ENCODE data around the gene WFDC13.
"Not testable (repeated sequence)": the region's sequence is repeated elsewhere in the genome, so short reads cannot be mapped to it uniquely, and the experiment has no call there.

The WFDC13 gene, protein sequence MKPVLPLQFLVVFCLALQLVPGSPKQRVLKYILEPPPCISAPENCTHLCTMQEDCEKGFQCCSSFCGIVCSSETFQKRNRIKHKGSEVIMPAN

DNA sequence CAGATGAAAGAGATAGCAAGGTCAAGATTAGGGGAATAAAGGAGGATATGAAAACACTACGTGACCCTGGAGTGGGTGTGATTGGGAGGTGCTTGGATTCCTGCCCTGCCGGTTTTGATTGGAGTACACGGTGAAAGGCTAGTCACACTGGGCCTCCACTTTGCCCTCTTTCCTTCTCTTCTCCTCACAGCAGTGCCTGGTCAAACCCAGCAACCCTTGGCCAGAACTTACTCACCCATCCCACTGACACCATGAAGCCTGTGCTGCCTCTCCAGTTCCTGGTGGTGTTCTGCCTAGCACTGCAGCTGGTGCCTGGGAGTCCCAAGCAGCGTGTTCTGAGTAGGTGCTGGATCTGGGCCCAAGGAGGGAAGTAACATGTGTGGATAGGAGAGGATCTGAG lies at the start of gene WFDC13:
WFDC13 (plus strand) TSS at position 166 of the 400 bp plus-strand sequence; CDS start at position 252, 86 bp downstream.
- DNase-seq: no peak

DNA sequence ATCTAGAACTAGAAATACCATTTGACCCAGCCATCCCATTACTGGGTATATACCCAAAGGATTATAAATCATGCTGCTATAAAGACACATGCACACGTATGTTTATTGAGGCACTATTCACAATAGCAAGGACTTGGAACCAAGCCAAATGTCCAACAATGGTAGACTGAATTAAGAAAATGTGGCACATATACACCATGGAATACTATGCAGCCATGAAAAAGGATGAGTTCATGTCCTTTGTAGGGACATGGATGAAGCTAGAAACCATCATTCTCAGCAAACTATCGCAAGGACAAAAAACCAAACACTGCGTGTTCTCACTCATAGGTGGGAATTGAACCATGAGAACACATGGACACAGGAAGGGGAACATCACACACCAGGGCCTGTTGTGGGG lies 44.8 kb upstream of the WFDC13 start:
- not testable (repeated sequence) for DNase-seq

DNA sequence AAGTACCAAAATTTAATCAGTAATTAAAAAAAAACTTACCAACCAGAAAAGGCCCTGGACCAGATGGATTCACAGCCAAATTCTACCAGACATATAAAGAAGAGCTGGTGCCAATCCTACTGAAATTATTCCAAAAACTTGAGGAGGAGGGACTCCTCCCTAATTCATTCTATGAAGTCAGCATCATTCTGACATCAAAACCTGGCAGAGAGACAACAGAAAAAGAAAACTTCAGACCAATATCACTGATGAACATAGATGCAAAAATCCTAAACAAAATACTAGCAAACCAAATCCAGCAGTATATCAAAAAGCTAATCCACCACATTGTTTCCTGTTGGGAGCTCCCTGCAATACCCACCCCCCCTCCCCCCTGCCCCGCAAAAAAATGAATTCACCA lies 31.7 kb upstream of the WFDC13 start, which contains the start of gene WFDC11:
WFDC11 (minus strand) TSS at position 101 of the 400 bp plus-strand sequence. CDS start 19,639 bp downstream, outside the sequence.
- DNase-seq: no peak

DNA sequence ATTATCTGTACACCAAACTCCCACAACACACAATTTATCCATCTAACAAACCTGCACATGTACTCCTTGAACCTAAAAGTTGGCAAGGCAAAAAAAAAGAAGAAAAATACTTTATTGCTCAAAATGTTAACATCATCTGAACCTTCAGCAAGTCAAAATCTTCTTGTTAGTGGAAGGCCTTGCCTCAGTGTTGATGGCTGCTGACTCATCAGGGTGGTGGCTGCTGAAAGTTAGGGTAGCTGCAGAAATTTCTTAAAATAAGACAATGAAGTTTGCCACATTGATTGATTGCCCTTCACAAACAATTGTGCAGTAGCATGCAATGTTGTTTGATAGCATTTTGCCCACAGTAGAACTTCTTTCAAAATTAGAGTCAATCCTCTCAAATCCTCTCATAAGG lies 29.1 kb upstream of the WFDC13 start:
- DNase-seq: no peak

DNA sequence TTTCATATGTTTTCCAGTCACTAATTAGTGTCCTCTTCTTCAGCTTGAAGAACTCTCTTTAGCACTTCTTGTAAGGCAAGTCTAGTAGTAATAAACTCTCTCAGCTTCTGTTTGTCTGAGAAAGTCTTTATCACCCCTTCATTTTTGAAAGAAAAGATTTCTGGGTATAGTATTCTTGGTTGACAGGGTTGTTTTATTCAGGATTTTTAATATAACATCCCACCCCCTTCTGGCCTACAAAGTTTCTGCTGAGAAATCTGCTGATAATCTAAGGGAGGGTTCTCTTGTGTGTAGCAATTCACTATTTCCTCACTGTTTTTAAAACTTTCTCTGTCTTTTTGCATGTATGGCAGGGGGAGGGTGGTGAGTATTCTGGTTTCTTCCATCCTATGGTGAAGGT lies 22.2 kb upstream of the WFDC13 start:
- no peak for DNase-seq

DNA sequence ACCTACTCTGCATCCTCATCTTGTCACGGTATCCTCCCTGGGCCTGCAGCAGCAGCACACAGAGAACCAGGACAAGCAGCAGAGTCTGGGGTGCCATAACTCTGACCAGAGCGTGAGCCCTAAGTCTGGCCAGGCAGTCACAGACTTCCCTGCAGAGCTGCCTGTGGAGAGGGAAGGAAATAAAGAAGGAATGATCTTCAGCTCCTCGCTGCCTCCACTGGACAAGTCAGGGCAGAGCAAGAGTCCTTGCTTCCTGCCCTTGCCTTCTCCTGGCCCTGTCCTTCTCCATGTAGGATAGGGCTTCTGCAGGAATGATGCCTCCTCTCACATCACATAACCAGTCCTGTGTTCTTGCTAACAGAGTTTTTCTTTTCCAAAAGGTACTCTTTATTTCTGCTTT lies 15.9 kb upstream of the WFDC13 start:
- peak; percentile 29 for DNase-seq

DNA sequence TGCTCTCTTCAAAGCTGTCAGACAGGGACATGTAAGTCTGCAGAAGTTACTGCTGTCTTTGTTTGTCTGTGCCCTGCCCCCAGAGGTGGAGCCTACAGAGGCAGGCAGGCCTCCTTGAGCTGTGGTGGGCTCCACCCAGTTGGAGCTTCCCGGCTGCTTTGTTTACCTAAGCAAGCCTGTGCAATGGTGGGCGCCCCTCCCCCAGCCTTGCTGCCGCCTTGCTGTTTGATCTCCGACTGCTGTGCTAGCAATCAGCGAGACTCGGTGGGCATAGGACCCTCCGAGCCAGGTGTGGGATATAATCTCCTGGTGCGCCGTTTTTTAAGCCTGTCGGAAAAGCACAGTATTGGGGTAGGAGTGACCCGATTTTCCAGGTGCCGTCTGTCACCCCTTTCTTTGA lies 8.5 kb upstream of the WFDC13 start:
- DNase-seq: not testable (repeated sequence)

DNA sequence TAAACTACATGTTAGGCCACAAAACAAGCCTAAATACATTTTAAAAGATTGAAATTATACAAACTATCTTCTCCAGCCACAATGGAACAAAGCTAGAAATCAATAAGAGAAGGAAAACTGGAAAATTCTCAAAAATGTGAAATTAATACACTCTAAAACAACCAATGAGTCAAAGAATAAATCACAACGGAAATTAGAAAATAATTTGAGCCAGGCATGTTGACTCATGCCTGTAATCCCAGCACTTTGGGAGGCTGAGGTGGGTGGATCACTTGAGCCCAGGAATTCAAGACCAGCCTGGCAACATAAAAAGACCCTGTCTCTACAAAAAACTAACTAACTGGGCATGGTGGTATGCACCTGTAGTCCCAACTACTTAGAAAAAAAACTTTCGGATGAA lies 6.3 kb upstream of the WFDC13 start:
- DNase-seq: no peak

DNA sequence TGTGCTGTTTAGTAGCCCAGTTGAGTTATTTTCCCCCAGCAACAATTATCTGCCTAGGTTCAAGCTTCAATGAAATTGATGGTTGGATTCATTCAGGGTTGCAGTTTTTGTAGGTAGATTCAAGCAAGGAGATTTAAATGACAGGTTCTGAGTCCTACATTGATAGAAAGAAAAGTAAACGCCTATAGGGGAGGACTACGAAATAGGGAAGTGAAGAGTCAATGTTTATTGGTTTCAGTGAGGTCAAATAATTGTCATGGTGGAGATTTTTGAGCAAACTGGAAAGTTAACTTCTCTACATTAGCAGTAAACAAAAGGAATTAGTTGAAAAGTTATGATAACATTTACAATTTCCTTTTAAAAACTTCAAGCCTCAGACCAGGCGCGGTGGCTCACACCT lies 734 bp upstream of the WFDC13 start:
- no peak for DNase-seq

DNA sequence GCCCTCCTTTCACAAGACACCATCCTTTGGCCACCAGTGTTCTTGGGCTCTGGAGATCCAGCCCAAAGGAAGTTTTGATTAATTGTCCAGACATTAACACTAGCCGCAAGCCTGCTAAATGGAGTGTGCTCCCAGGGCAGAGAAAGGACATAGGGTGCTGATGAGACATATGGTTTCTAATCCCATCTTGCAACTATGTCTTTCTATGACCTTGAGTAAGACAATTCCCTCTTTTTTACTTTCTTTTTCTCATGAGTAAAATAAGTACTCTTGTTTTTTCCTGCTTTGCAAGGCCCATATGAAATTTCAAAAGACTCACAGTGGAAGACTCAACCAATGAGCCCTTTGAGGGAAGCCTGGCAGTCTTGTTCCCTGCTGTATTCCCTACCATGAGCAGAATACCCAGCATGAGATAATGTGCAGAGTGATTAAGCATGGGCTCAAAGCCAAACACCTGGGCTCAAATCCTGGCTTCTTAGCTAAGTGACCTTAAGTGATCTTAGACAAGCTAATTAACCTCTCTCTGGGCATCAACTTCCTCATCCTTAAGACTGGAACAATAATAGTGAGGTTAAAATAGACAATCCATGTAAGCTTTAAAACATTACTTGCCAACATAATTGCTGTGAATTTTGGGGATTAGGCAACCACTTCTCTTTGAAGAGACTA lies 3.3 kb downstream of the WFDC13 start, which contains the start of gene WFDC10B:
WFDC10B (minus strand) TSS at position 51 of the 669 bp plus-strand sequence. CDS start 19,027 bp downstream, outside the sequence.
- peak; percentile 98 for DNase-seq

DNA sequence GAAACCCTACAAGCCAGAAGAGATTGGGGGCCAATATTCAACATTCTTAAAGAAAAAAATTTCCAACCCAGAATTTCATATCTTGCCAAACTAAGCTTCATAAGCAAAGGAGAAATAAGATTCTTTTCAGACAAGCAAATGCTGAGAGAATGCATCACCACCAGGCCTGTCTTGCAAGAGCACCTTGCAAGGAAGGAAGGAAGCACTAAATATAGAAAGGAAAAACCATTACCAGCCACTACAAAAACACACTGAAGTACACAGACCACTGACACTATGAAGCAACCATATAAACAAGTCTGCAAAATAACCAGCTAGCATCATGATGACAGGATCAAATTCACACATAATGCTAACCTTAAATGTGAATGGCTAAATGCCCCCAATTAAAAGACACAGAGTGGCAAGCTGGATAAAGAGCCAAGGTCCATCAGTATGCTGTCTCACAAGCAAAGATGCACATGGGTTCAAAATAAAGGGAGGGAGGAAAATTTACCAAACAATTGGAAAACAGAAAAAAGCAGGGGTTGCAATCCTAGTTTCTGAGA lies 14.4 kb downstream of the WFDC13 start:
- DNase-seq: not testable (repeated sequence)

DNA sequence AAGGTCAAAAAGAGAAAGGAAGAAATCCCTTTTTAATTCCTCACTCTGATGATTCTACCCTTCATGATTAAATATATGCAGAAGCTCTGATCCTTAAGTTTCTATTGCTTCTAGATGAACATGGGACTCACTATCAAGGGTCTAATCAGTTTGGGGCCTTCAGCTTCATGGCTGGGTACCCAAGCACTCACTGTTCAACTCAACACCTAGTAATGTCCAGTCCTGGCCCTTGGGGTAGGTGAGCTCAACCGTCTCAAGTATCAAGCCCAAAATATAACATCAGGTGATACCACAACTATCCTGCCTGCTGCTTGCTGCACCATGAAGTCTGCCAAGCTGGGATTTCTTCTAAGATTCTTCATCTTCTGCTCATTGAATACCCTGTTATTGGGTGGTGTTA lies 20.2 kb downstream of the WFDC13 start, which contains the start of gene SPINT4:
SPINT4 (plus strand) TSS at position 301 of the 400 bp plus-strand sequence; CDS start at position 322, 21 bp downstream.
- DNase-seq: no peak

DNA sequence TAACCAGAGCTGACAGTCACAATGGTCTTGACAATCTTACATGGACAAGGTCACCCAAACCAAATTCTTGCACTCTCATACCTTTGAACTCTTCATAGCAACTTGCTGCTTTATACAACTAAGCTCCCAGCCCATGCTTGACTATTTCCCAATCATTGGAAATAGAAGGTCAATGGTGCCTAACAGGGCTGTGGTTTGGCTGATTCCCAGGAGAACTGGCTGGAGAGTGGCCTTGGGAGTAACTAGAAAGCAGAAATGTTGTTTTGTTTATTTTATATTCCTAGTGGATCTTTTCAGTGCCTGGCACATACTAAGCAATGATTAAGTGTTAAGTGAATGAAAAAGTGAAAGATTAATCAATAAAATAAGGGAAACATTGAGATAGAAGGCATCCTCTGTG lies 23.3 kb downstream of the WFDC13 start:
- no peak for DNase-seq

DNA sequence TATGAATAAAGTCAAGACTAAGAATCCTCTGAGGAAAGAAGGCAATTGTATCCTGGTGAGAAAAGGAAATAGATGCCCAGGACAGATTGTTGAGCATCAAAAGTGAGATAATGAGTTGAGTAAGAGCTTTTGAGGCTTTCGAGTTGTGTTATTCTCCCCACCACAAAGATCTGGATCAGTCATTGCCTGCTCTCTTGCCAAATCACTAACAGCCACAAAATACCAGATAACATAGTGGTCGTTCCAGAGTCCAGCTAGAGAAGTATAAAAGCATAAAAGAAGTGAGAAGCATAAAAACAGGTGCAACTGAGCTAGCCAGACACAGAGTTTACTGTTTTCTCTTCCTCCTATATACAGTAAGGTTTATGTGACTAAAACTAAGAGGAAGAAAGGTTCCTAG lies 25.2 kb downstream of the WFDC13 start:
- no peak for DNase-seq

DNA sequence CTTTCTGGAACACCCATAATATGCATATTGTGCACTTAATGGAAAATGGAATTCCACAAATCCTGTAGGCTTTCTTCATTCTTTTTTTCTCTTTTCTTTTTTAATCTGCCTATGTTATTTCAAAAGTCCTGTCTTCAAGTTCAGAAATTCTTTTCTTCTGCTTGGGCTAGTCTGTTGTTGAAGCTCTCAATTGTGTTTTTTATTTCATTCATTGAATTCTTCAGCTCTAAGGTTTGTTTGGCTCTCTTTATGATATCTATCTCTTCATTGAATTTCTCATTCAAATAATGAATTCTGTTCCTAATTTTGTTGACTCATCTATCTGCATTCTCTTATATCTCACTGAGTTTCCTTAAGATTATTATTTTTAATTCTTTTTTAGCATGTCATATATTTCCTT lies 30.4 kb downstream of the WFDC13 start:
- DNase-seq: no peak

DNA sequence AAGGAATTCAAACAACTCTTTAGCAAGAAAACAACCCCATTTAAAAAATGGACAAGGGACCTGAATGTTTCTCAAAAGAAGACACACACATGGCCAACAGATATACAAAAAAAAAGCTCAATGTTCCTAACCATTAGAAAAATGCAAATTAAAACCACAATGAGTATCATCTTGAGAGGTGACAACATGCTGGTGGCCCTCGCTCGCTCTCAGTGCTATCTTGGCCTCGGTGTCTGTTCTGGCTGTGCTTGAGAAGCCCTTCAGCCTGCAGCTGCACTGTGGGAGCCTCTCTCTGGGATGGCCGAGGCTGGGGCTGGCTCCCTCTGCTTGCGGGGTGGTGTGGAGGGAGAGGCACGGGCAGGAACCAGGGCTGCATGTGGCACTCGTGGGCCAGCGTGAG lies 33.7 kb downstream of the WFDC13 start:
- no peak for DNase-seq

DNA sequence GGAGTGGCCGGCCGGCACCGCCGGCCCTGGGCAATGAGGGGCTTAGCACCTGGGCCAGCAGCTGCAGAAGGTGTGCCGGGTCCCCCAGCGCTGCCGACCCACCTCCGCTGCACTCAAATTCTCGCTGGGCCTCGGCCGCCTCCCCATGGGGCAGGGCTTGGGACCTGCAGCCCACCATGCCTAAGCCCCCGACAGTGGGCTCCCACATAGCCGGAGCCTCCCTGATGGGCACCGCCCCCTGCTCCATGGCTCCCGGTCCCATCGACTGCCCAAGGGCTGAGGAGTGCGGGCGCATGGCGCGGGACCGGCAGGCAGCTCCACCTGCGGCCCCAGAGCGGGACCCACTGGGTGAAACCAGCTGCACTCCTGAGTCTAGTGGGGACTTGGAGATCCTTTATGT lies 34.1 kb downstream of the WFDC13 start:
- DNase-seq: no peak

DNA sequence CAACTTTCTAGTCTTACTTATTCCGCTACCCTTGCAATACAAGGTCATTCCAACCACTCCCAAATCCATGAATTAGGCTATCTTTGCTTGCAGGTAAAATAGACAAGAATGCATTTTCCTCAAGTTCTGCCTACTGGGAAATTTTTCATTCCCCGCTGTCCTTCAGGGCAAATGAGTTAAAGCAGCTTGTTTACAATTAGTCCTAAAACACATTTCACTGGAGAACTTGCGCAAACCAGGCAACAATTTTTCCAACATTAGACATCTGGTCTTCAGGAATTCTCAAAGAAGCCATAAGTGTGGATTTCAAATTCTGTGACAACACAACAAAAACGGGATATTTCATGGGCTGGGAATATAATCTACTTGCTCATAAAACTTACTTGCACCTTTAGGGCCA lies 40.8 kb downstream of the WFDC13 start:
- no peak for DNase-seq

DNA sequence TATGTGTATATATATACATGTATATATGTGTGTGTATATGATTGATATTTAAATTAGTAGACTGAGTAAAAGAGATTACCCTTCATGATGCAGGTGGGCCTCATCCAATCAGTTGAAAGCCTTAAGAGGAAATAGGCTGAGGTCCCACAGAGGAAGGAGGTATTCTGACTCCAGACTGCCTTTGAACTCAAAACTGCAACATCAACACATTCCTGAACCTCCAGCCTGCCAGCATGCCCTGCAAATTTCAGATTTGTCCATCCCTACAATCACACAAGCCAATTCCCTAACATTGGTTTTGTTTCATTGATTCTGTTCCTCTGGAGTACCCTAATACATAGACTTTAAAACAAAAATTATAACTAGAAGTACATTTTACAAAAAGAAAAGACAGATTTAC lies 43.2 kb downstream of the WFDC13 start:
- DNase-seq: no peak

DNA sequence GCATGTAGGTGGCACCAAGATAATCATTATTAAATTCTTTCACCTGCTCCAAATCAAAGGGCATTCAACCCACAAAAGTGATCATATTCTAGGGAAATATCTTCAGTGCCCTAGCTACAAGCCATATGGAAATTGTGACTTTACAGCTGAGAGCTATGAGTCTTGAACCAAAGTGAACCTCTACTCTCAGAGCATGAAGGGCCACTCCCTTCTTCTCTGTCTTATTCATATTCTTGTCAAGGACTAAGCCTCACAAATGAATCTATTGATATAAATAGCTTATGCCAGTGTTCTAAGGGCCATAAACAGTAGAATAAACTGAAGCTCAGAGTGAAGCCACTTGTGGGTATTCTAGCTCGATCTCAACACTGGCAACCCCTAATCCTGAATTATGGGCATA lies 49.9 kb downstream of the WFDC13 start:
- no peak for DNase-seq

DNA sequence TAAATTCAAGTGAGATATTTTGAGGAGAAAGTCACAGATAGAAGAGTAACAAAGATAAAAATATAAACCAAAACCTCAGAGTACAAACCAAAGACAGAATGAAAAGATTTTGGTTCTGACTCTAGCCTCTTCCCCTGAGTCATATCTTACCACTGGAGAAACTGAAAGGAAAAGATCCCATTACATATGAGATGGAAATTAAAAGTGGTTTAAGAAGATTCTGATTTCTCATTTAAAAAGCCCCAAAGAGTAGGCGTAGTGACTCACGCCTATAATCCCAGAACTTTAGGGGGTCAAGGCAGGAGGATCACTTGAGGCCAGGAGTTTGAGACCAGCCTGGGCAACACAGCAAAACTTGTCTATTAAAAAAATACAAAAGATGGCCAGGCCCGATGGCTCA lies 50.9 kb downstream of the WFDC13 start:
- no peak for DNase-seq

DNA sequence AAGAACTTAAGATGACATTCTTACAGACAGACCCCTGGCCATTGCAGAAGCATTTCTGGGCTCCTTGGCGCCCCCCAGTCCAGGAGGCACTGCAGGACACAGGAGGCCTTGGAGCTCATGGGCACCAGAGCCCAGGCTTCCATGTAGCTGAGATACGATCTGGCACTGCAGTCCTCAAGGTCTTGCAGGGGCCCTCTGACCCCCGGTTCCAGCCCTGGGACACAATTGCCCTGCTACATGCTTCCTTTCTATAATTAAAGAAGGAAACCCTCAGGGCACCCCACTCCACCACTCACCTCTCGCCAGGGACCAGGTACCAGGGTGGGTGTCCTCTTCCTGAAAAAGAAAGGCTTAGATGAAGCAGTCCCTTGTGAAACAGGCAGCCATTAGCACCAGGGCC lies 56.3 kb downstream of the WFDC13 start:
- DNase-seq: no peak

Measured in NCI-H82 (cell line).